GM21423 (cell line): ENCODE measurements around the gene SPATA7.

Experiments used
- ATAC-seq: cut with Tn5 transposase; IDR thresholded peaks from one replicate; pipeline ENCODE4 v1.9.1; 2021; ENCODE audit warnings: mild to moderate bottlenecking, moderate library complexity; ENCODE audit not compliant: unreplicated experiment

SPATA7 gene

DNA sequence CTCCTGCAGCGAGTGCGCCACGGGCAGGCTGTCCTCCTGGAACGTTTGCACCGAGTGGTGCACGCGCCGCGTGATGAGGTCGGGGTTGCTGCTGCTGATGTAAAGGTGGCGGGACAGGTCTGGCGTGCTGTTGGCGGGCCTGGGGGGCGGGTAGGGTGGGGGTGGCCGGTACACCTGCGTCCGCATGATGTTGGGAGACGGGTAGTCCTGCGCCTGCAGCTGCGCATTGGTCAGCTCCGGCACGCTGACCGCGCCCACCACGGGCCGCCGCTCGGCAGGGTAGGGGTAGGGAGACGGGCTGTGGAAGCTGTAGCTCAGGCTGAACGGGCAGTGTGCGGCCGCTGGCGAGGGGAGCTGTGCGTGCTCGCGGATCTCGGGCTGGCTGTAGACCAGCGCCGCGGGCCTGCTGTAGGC, 94.1 kb downstream of the SPATA7 start:
- ATAC-seq = no peak

DNA sequence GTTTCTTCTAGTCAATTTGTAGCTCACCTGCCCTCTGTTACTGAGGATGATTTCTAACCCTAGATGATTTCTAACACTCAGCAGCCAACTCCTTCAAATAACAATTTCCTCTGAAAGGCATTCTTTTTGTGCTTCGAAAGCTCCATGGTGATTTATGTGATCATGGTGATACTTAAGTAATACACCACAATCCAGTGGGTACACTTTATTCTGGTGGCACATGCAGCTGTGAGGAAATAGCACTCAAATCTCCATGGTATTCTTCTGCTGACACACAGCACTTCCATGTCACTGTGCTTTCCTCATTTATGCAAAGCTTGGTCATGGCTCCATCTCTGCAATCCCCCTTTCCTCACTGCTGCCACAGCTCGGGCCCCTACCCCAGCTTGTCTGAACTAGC, 95.6 kb downstream of the SPATA7 start:
- ATAC-seq = no peak

DNA sequence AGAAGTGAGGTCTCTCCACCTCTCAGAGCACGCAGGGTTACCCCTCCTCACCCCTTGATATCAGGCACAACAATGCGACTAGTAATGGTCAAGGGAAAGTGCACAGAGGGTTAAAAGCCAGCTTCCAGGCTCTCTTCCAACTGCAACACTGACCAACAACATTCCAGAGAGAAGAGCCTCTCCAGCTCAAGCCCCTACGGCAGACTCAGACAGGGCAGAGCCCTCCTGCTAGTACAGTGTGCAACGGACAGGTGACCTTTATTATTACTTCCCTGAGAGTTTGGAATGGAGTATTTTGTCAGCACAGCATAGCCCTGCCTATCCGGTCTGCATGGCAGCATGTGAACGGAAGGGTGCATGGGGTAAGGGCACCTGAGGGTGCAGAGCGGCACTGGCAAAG, 96.3 kb downstream of the SPATA7 start:
- ATAC-seq = no peak

DNA sequence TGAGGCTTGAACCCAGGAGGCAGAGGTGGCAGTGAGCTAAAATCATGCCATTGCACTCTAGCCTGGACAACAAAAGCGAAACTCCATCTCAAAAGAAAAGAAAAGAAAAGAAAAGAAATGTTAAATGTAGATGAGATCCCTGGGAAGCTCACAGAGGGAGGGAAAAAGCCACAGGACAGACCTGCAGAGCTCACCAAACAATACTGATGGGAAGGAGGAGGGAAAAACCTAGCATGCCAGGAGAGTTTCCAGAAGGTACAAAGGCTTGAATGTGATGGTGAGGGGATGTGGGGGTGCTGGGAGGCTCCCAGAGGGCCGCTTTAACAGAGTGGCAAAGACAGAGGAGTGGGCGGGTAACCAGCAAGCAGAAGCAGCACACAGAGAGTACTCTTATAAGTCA, 97.1 kb downstream of the SPATA7 start:
- no peak for ATAC-seq
